Caco-2 (cell line): Measurements from ENCODE around the gene RACK1. TPM values are rescaled to one million over a fixed set of nuclear protein-coding genes. Genes with fewer than 3 reads are reported as not detected.

Experiments used
- BruUV-seq: library from RNA; stranded (reverse); fragments of 400-500 nt; replicated peaks from 2 replicates; lab custom pipeline; 2021; lab: Mats Ljungman, UMichigan
- CTCF ChIA-PET: fragments of 300-600 bp; sonication (Branson Sonifier 250); formaldehyde crosslinking; loops from one replicate; lab custom pipeline; 2022; ENCODE audit warnings: antibody characterized with exemption; lab: Charles Lee
- POLR2A ChIA-PET: fragments of 300-600 bp; sonication (Branson Sonifier 250); formaldehyde crosslinking; loops from one replicate; lab custom pipeline; 2022; ENCODE audit warnings: antibody characterized with exemption; lab: Charles Lee
- DNase-seq, 2 experiments: peaks; one replicate each; pipeline versions ENCODE4 v3.0.0 to v3.0.0-alpha.2; 2020 to 2022
- H3K27me3 ChIP-seq: replicated peaks from 2 replicates; pipeline ENCODE4 v1.6.0; 2011; ENCODE audit warnings: low read length; ENCODE audit not compliant: control insufficient read depth, insufficient read depth
- H3K36me3 ChIP-seq: 2 replicates; pipeline ENCODE4 v1.5.1; 2011; ENCODE audit warnings: low read length; ENCODE audit not compliant: control insufficient read depth, insufficient read depth
- H3K4me1 ChIP-seq: fragments of 250-450 bp; sonication (Bioruptor Pico); 2 replicates; pipeline ENCODE4 v1.5.1; 2020; ENCODE audit warnings: mild to moderate bottlenecking
- H3K4me3 ChIP-seq: 2 replicates; pipeline ENCODE4 v1.5.1; 2011; ENCODE audit warnings: low read depth, mild to moderate bottlenecking, control low read depth, low read length
- H3K9me3 ChIP-seq: fragments of 250-450 bp; sonication (Bioruptor Pico); 2 replicates; pipeline ENCODE4 v1.5.1; 2020; ENCODE audit warnings: mild to moderate bottlenecking, moderate library complexity
- H3K27ac Mint-ChIP-seq: one replicate; pipeline ENCODE4 v1.8.0; 2022; ENCODE audit warnings: mixed read lengths; ENCODE audit not compliant: unreplicated experiment
- H3K27me3 Mint-ChIP-seq: one replicate; pipeline ENCODE4 v1.8.0; 2022; ENCODE audit warnings: mixed read lengths; ENCODE audit not compliant: insufficient read depth, unreplicated experiment
- H3K36me3 Mint-ChIP-seq: one replicate; pipeline ENCODE4 v1.8.0; 2022; ENCODE audit warnings: mild to moderate bottlenecking, mixed read lengths; ENCODE audit not compliant: insufficient read depth, unreplicated experiment
- H3K4me1 Mint-ChIP-seq: one replicate; pipeline ENCODE4 v1.8.0; 2022; ENCODE audit warnings: low read depth, mixed read lengths; ENCODE audit not compliant: unreplicated experiment
- H3K4me3 Mint-ChIP-seq: one replicate; pipeline ENCODE4 v1.8.0; 2022; ENCODE audit warnings: mild to moderate bottlenecking, moderate library complexity, mixed read lengths; ENCODE audit not compliant: unreplicated experiment
- H3K9me3 Mint-ChIP-seq: one replicate; pipeline ENCODE4 v1.8.0; 2022; ENCODE audit warnings: mixed read lengths; ENCODE audit not compliant: unreplicated experiment
- intact Hi-C: fragments of 100-400 bp; cut with micrococcal nuclease; formaldehyde crosslinking; loops from one replicate; pipeline ENCODE4 v1.10.0; 2022; ENCODE audit not compliant: unreplicated experiment
- total RNA-seq: library from RNA; stranded (reverse); gene quantifications from 2 replicates; pipeline ENCODE4 v1.2.3, GENCODE V29; 2022
- TF ChIP-seq, protein P1 (sequence below), 2 experiments: fragments of 200-600 bp in 1 of 2; IDR thresholded peaks; 1 replicate in 1 of 2; 2 replicates in 1 of 2; pipeline versions ENCODE4 v1.5.1 to v1.8.0; 2011 to 2022; ENCODE audit warnings: antibody characterized with exemption in 1 of 2, control low read depth in 1 of 2, inconsistent platforms in 1 of 2, low read depth in 1 of 2, low read length in 1 of 2, mild to moderate bottlenecking in 1 of 2, moderate library complexity in 1 of 2; ENCODE audit not compliant: insufficient read depth in 1 of 2, severe bottlenecking in 1 of 2, unreplicated experiment in 1 of 2

RACK1 gene
- total RNA-seq, 1 experiment from 2014 or later, result 2,098 TPM

DNA sequence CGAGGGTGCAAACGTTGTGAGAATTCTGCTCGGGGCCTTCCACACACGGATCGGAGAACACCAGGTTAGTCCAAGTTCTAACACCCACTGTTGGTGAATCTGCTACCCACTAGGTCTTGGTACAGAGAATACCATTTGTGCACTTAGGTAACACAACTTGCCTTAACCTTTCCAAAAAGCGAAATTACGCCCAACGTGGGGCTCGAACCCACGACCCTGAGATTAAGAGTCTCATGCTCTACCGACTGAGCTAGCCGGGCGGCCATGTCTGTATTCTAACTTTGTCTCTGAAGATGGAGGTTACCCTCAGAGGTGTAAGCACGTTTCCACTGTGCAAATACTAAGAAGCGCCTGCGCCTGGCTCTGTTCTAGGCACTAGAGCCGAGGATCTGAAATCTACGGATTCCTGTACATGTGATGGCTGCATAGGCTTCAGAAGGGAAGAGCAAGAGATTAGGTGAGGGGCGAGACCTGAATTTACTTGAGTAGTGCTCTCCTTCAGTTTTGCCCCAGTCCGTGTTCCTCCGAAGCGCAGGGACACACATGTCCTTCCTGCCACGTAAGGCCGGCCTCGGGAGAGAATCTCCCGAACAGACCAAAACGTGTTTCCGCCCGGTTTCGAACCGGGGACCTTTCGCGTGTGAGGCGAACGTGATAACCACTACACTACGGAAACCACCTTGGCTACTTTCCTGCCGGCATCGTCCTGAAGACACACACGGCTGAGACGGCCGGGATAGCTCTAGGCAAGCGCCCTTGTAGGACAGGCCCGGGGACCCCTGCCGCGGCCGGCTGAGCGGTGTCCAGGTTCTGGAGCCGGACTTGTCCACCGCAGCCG is 21.7 kb downstream of the RACK1 start:
- Histone ChIP-seq H3K27me3 (no peaks in the 10 kb centered on the region), H3K4me1 (no peaks in the 10 kb centered on the region), H3K4me3 (peak overlapping the region; percentile 93), H3K9me3 (no peaks in the 10 kb centered on the region), H3K36me3 (no peaks in the 10 kb centered on the region)
- peaks cover 44% of the 10 kb centered on the region for H3K4me1 Mint-ChIP-seq
- BruUV-seq, result TSS peak; percentile 71
- peak; percentile 97 for DNase-seq
- ChIA-PET CTCF (interaction anchor here (0.6 kb wide), 1 partner anchor 30 kb away, joined by 8 read pairs; no protein-coding TSS in a partner anchor), POLR2A (interaction anchor here (1.0 kb wide), 1 partner anchor 37 kb away, joined by 3 read pairs; no protein-coding TSS in a partner anchor)
- peak overlapping the region; percentile 99 for H3K27ac Mint-ChIP-seq
- H3K4me3 Mint-ChIP-seq, result peak overlapping the region; percentile 86
- H3K36me3 Mint-ChIP-seq, result peaks cover 48% of the 10 kb centered on the region
- H3K9me3 Mint-ChIP-seq, result no peaks in the 10 kb centered on the region
- TF ChIP-seq, protein P1, sequence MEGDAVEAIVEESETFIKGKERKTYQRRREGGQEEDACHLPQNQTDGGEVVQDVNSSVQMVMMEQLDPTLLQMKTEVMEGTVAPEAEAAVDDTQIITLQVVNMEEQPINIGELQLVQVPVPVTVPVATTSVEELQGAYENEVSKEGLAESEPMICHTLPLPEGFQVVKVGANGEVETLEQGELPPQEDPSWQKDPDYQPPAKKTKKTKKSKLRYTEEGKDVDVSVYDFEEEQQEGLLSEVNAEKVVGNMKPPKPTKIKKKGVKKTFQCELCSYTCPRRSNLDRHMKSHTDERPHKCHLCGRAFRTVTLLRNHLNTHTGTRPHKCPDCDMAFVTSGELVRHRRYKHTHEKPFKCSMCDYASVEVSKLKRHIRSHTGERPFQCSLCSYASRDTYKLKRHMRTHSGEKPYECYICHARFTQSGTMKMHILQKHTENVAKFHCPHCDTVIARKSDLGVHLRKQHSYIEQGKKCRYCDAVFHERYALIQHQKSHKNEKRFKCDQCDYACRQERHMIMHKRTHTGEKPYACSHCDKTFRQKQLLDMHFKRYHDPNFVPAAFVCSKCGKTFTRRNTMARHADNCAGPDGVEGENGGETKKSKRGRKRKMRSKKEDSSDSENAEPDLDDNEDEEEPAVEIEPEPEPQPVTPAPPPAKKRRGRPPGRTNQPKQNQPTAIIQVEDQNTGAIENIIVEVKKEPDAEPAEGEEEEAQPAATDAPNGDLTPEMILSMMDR (IDR thresholded peaks at IDR 0.05; ENCODE audit: insufficient read depth in 1 of 2, low read depth in 1 of 2, low read length in 1 of 2, severe bottlenecking in 1 of 2, unreplicated experiment in 1 of 2), result no peak
- H3K27me3 Mint-ChIP-seq, result peaks cover 8% of the 10 kb centered on the region
- intact Hi-C loops, result loop anchor here (1.0 kb wide), 1 partner anchor 31 kb away; no protein-coding TSS in a partner anchor

GRCh38 chr5:181221105-181221791 is 22.5 kb downstream of the RACK1 start:
- Histone ChIP-seq H3K4me1 (0 out of 2 replicates have a peak, but pooled peaks cover under 1% of the 10 kb centered on the region), H3K36me3 (no peaks in the 10 kb centered on the region), H3K4me3 (peak overlapping the region; percentile 93), H3K9me3 (no peaks in the 10 kb centered on the region), H3K27me3 (no peaks in the 10 kb centered on the region)
- no TSS peak for BruUV-seq
- no peak for DNase-seq
- Mint-ChIP-seq H3K9me3 (no peaks in the 10 kb centered on the region), H3K36me3 (peaks cover 52% of the 10 kb centered on the region), H3K4me1 (peaks cover 44% of the 10 kb centered on the region), H3K27ac (peak overlapping the region; percentile 99), H3K4me3 (peak overlapping the region; percentile 86), H3K27me3 (peaks cover 8% of the 10 kb centered on the region)
- POLR2A ChIA-PET, result no interaction called here
- TF ChIP-seq, protein P1 (IDR thresholded peaks at IDR 0.05; ENCODE audit: insufficient read depth in 1 of 2, low read depth in 1 of 2, low read length in 1 of 2, severe bottlenecking in 1 of 2, unreplicated experiment in 1 of 2), result no peak
- CTCF ChIA-PET, result no interaction called here
- intact Hi-C loops, result no loop called here

- TF ChIP-seq, protein P1 (IDR thresholded peaks at IDR 0.05; ENCODE audit: insufficient read depth in 1 of 2, low read depth in 1 of 2, low read length in 1 of 2, severe bottlenecking in 1 of 2, unreplicated experiment in 1 of 2), result no peak
- intact Hi-C loops, result no loop called here
- H3K9me3 ChIP-seq, result no peaks in the 10 kb centered on the region
- ChIA-PET POLR2A (interaction anchor here (0.6 kb wide), 1 partner anchor 925 kb away, joined by 5 read pairs; no protein-coding TSS in a partner anchor), CTCF (no interaction called here)
- peaks cover 8% of the 10 kb centered on the region for H3K27me3 Mint-ChIP-seq
- peaks cover 44% of the 10 kb centered on the region for H3K4me1 Mint-ChIP-seq
- no peaks in the 10 kb centered on the region for H3K9me3 Mint-ChIP-seq
- H3K36me3 Mint-ChIP-seq, result peaks cover 56% of the 10 kb centered on the region
- no peak for DNase-seq
- H3K36me3 ChIP-seq, result no peaks in the 10 kb centered on the region
- H3K4me1 ChIP-seq, result 0 out of 2 replicates have a peak, but pooled peaks cover 4% of the 10 kb centered on the region
- H3K4me3 Mint-ChIP-seq, result peak overlapping the region; percentile 85
- peak overlapping the region; percentile 37 for H3K27ac Mint-ChIP-seq
- H3K4me3 ChIP-seq, result no peak overlapping the region
- no TSS peak for BruUV-seq
- no peaks in the 10 kb centered on the region for H3K27me3 ChIP-seq
Observed at GRCh38 chr5:181220178-181220515, 23.6 kb downstream of the RACK1 start.
